Nephron progenitor cell (in vitro differentiated cells): ENCODE results near the gene MIDN.

ENCODE experiments used
- DNase-seq: peaks from one replicate; pipeline ENCODE4 v3.0.0; 2021
- H3K27ac Mint-ChIP-seq: 2 replicates; pipeline ENCODE4 v1.8.0; 2021; ENCODE audit warnings: mild to moderate bottlenecking, moderate library complexity, mixed read lengths
- H3K27me3 Mint-ChIP-seq: 2 replicates; pipeline ENCODE4 v1.8.0; 2021; ENCODE audit warnings: mild to moderate bottlenecking, low read depth, mixed read lengths; ENCODE audit not compliant: poor library complexity
- H3K36me3 Mint-ChIP-seq: 2 replicates; pipeline ENCODE4 v1.8.0; 2021; ENCODE audit warnings: low read depth, mixed read lengths
- H3K4me1 Mint-ChIP-seq: 2 replicates; pipeline ENCODE4 v1.8.0; 2021; ENCODE audit warnings: mixed read lengths
- H3K4me3 Mint-ChIP-seq: 2 replicates; pipeline ENCODE4 v1.8.0; 2021; ENCODE audit warnings: mild to moderate bottlenecking, moderate library complexity, mixed read lengths
- H3K9me3 Mint-ChIP-seq: 2 replicates; pipeline ENCODE4 v1.8.0; 2021; ENCODE audit warnings: mild to moderate bottlenecking, moderate library complexity, mixed read lengths
- TF ChIP-seq, protein P1 (sequence below): fragments of 200-600 bp; sonication (generic); IDR thresholded peaks from 2 replicates; pipeline ENCODE4 v1.5.0; 2021; ENCODE audit warnings: antibody characterized with exemption

The MIDN gene

DNA sequence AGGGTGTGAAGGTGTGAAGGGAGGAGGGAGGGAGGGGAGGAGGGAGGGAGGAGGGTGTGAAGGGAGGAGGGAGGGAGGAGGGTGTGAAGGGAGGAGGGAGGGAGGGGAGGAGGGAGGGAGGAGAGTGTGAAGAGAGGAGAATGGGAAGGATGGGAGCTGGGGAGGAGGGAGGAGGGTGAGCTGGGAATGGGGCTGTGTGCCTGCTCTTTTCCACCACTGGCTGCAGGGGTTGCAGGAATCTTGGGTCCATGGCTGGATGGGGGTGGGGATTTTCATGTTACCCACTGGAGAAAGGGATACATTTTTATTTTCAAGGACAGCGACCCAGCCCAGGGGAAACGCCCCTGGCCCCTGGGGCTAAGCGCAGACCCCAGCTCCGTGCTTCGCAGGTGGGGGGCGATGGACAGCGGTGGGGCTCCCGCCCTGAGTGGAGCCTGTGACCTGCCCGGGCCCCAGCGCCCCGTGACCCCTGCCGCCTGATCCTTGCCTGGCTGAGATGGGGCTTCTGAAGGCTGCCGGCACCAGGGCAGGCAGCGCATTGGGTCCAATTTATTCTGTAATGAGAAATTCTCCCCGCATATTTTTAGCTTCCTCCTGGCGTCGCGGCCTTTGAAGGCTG, 34.3 kb downstream of the MIDN start:
- TF ChIP-seq, protein P1, sequence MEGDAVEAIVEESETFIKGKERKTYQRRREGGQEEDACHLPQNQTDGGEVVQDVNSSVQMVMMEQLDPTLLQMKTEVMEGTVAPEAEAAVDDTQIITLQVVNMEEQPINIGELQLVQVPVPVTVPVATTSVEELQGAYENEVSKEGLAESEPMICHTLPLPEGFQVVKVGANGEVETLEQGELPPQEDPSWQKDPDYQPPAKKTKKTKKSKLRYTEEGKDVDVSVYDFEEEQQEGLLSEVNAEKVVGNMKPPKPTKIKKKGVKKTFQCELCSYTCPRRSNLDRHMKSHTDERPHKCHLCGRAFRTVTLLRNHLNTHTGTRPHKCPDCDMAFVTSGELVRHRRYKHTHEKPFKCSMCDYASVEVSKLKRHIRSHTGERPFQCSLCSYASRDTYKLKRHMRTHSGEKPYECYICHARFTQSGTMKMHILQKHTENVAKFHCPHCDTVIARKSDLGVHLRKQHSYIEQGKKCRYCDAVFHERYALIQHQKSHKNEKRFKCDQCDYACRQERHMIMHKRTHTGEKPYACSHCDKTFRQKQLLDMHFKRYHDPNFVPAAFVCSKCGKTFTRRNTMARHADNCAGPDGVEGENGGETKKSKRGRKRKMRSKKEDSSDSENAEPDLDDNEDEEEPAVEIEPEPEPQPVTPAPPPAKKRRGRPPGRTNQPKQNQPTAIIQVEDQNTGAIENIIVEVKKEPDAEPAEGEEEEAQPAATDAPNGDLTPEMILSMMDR = no peak
- Mint-ChIP-seq H3K9me3 (no peaks in the 10 kb centered on the region), H3K27ac (no peak overlapping the region), H3K36me3 (no peaks in the 10 kb centered on the region), H3K27me3 (peaks cover 18% of the 10 kb centered on the region), H3K4me3 (no peak overlapping the region), H3K4me1 (peaks cover 22% of the 10 kb centered on the region)
- DNase-seq = no peak

DNA sequence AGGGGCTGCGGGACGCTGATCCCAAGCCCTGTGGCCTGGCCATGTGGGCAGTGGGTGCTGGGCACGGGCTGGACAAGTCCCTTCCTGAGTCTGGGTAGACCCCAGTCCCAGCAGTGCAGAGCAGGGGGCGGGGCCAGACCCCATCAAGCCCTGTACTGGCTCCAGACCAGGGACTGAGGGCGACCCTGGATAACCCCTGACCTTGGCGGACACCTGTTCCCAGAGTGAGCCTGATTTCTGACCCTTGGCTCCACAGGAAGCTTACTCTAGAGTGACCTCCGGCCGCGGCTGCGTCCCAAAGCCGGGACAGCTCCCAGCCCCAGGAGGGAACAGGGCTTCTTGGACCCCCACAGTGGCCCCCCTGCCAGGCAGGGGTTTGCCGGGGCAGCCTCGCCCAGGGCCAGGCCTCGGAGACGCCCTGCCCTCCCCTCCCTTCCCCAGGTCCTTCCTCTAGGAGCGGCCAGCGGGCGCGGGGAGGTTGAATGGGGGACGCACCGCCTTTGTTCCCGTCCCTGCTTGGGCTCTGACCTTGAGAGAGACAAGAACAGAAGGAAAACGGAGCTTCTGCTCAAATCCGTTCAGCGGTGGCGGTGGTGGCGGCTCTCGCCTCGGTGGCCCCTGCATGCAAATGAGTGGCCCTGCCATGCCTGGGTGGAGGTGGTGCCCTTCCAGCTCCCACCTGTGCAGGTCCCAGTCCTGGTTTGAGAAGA, 35.0 kb downstream of the MIDN start:
- H3K36me3 Mint-ChIP-seq = no peaks in the 10 kb centered on the region
- H3K9me3 Mint-ChIP-seq = no peaks in the 10 kb centered on the region
- TF ChIP-seq, protein P1 = no peak
- no peak overlapping the region for H3K27ac Mint-ChIP-seq
- H3K27me3 Mint-ChIP-seq = peaks cover 18% of the 10 kb centered on the region
- no peak overlapping the region for H3K4me3 Mint-ChIP-seq
- peaks cover 22% of the 10 kb centered on the region for H3K4me1 Mint-ChIP-seq
- DNase-seq = no peak

DNA sequence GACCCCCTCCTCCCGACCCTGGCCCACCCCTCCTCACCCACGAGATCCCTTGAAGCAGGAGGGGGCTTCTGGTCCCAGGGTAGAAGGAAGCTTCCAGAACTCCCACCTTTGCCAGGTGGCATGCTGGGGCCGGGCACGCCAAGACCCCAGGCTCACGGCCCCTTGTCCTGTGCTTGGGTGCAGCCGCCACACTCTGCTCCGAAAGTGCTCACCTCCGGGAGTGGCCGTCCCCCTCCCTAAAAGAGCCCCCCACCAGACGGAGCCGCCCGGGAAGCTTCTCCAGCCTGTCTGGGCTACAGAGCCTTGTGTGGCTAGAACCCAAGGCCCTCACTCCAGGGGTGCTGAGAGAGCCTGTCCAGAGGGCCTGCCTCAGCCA, 35.5 kb downstream of the MIDN start:
- Mint-ChIP-seq H3K4me1 (peaks cover 22% of the 10 kb centered on the region), H3K27ac (no peak overlapping the region), H3K27me3 (peaks cover 18% of the 10 kb centered on the region), H3K4me3 (peak overlapping the region; percentile 67), H3K36me3 (no peaks in the 10 kb centered on the region), H3K9me3 (no peaks in the 10 kb centered on the region)
- TF ChIP-seq, protein P1 = no peak
- DNase-seq = no peak

DNA sequence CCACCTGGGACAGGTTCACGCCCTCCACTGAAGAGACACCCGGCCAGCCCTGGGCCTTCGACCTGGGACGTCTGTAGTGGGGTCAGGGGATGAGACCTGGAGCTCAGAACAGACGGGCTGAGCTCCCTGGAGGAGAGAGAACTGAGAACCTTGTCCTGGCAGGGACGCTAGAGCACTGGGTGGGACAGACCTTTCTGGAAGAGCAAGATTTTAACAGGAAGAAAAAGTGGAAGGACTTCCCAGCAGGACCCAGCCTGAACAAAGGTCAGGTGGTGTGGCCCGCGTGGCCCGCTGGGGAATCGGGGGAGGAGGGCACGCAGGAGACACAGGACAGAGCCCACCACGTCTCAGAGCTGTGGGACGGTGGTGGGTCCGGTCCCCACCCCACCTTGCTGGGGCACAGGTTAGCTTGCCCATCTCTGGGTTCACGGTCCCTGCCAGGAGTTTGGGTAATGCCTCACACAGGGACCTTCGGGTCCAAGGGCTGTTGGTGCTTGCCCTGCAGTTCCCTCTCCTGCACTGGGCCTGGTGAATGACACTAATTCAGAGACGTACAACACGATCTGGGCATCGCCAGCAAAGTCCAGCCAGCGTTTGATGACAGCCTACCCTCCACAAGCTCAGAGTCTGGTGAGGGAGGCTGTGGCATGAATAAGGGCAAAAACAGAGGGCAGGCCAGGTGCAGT, 36.1 kb downstream of the MIDN start:
- H3K27ac Mint-ChIP-seq = no peak overlapping the region
- TF ChIP-seq, protein P1 = no peak
- no peak for DNase-seq
- H3K9me3 Mint-ChIP-seq = no peaks in the 10 kb centered on the region
- no peaks in the 10 kb centered on the region for H3K36me3 Mint-ChIP-seq
- H3K4me3 Mint-ChIP-seq = peak overlapping the region; percentile 79
- peaks cover 22% of the 10 kb centered on the region for H3K4me1 Mint-ChIP-seq
- peaks cover 18% of the 10 kb centered on the region for H3K27me3 Mint-ChIP-seq

DNA sequence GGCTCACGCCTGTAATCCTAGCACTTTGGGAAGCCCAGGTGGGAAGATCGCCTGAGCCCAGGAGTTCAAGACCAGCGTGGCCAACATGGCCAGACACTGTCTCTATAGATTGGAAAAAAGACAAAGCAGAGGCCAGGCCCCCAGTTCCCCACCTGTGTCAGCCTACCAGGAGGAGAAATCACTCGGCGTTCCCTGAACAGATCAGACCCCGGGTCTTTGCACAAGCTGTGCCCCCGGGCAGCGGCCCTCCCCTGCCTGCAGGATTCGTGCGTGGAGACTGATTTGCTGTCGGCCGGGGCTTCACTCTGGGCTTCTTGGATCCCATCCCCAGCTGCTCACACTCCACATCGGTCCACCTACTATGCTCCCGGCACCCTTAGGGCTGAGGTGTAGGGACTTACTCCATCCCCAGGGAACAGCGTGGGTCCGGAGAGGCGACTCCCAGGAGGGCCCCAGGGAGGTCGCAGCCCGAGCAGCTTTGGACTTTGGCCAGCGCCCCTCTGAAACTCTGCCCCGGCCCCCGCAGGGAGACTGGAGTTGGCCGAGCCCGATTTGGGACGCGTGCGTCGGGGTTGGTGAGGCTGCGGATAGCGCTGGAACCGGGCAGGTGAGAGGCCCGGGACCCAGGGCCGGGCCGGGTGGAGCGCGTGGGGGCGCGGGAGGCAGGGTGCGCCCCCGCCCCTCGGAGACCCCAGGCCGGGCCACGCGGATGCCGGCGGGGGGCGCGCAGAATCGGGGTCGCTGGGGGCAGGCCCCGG, 36.8 kb downstream of the MIDN start:
- Mint-ChIP-seq H3K9me3 (no peaks in the 10 kb centered on the region), H3K36me3 (no peaks in the 10 kb centered on the region), H3K4me1 (peaks cover 16% of the 10 kb centered on the region), H3K27me3 (peaks cover 18% of the 10 kb centered on the region), H3K4me3 (peak overlapping the region; percentile 79), H3K27ac (no peak overlapping the region)
- TF ChIP-seq, protein P1 = no peak
- DNase-seq = peak; percentile 37
